Measurements from ENCODE around the gene SLC16A1.
A peak's percentile ranks its signal among the peaks of the same experiment; 100 is the strongest.
"Not testable (repeated sequence)": the region's sequence is repeated elsewhere in the genome, so short reads cannot be mapped to it uniquely, and the experiment has no call there.

The SLC16A1 gene

GRCh38 chr1:112991402-112992120, 35.6 kb upstream of the SLC16A1 start:
- TF ChIP-seq PAX5 (IDR thresholded peaks at IDR 0.05; ENCODE audit: insufficient read depth, low read length, severe bottlenecking) (no peak), POU2F2 (IDR thresholded peaks at IDR 0.05; ENCODE audit: low read depth, low read length) (no peak), SPI1 (IDR thresholded peaks at IDR 0.05; ENCODE audit: low read depth, low read length) (no peak), POLR2AphosphoS5 (IDR thresholded peaks at IDR 0.05; ENCODE audit: low read depth, low read length) (no peak), TAF1 (IDR thresholded peaks at IDR 0.05; ENCODE audit: low read depth, low read length) (no peak), POLR2A (IDR thresholded peaks at IDR 0.05; ENCODE audit: low read depth, low read length) (no peak)

GRCh38 chr1:112990271-112990670, 34.3 kb upstream of the SLC16A1 start:
- no peak for DNase-seq (ENCODE audit: insufficient read length, low spot score)

More at GRCh38 chr1:112991402-112992120, 35.6 kb upstream of the SLC16A1 start:
- FAIRE-seq (no peak), DNase-seq (ENCODE audit: insufficient read length, low spot score) (no peak)

GRCh38 chr1:112988367-112988766, 32.4 kb upstream of the SLC16A1 start:
- TF ChIP-seq SPI1 (IDR thresholded peaks at IDR 0.05; ENCODE audit: low read depth, low read length) (no peak), POLR2A (IDR thresholded peaks at IDR 0.05; ENCODE audit: low read depth, low read length) (no peak), PAX5 (IDR thresholded peaks at IDR 0.05; ENCODE audit: insufficient read depth, low read length, severe bottlenecking) (no peak), TAF1 (IDR thresholded peaks at IDR 0.05; ENCODE audit: low read depth, low read length) (no peak), POLR2AphosphoS5 (IDR thresholded peaks at IDR 0.05; ENCODE audit: low read depth, low read length) (no peak), POU2F2 (IDR thresholded peaks at IDR 0.05; ENCODE audit: low read depth, low read length) (no peak)
- FAIRE-seq (no peak), DNase-seq (ENCODE audit: insufficient read length, low spot score) (no peak)

More at GRCh38 chr1:112990271-112990670, 34.3 kb upstream of the SLC16A1 start:
- TF ChIP-seq TAF1 (IDR thresholded peaks at IDR 0.05; ENCODE audit: low read depth, low read length) (no peak), PAX5 (IDR thresholded peaks at IDR 0.05; ENCODE audit: insufficient read depth, low read length, severe bottlenecking) (no peak), POU2F2 (IDR thresholded peaks at IDR 0.05; ENCODE audit: low read depth, low read length) (no peak), POLR2AphosphoS5 (IDR thresholded peaks at IDR 0.05; ENCODE audit: low read depth, low read length) (no peak)
- FAIRE-seq, result no peak

- DNase-seq (ENCODE audit: insufficient read length, low spot score) (no peak), FAIRE-seq (peak; percentile 54)
- TF ChIP-seq TAF1 (IDR thresholded peaks at IDR 0.05; ENCODE audit: low read depth, low read length) (no peak), PAX5 (IDR thresholded peaks at IDR 0.05; ENCODE audit: insufficient read depth, low read length, severe bottlenecking) (no peak), SPI1 (IDR thresholded peaks at IDR 0.05; ENCODE audit: low read depth, low read length) (no peak), POLR2A (IDR thresholded peaks at IDR 0.05; ENCODE audit: low read depth, low read length) (no peak), POLR2AphosphoS5 (IDR thresholded peaks at IDR 0.05; ENCODE audit: low read depth, low read length) (no peak), POU2F2 (IDR thresholded peaks at IDR 0.05; ENCODE audit: low read depth, low read length) (no peak)
These were observed 29.1 kb upstream of the SLC16A1 start for GRCh38 chr1:112985123-112985522.

- FAIRE-seq (peak; percentile 16), DNase-seq (ENCODE audit: insufficient read length, low spot score) (no peak)
- TF ChIP-seq SPI1 (IDR thresholded peaks at IDR 0.05; ENCODE audit: low read depth, low read length), result peak; percentile 93
- no peak for TF ChIP-seq TAF1 (IDR thresholded peaks at IDR 0.05; ENCODE audit: low read depth, low read length)
These were observed 27.6 kb upstream of the SLC16A1 start for GRCh38 chr1:112983537-112984131.

- no peak for FAIRE-seq
- DNase-seq (ENCODE audit: insufficient read length, low spot score), result no peak
- TF ChIP-seq SPI1 (IDR thresholded peaks at IDR 0.05; ENCODE audit: low read depth, low read length) (no peak), POU2F2 (IDR thresholded peaks at IDR 0.05; ENCODE audit: low read depth, low read length) (no peak), POLR2A (IDR thresholded peaks at IDR 0.05; ENCODE audit: low read depth, low read length) (no peak), PAX5 (IDR thresholded peaks at IDR 0.05; ENCODE audit: insufficient read depth, low read length, severe bottlenecking) (no peak), TAF1 (IDR thresholded peaks at IDR 0.05; ENCODE audit: low read depth, low read length) (no peak), POLR2AphosphoS5 (IDR thresholded peaks at IDR 0.05; ENCODE audit: low read depth, low read length) (no peak)
These were observed 27.0 kb upstream of the SLC16A1 start for GRCh38 chr1:112982853-112983536.

GRCh38 chr1:112982328-112982727, 26.3 kb upstream of the SLC16A1 start:
- no peak for DNase-seq (ENCODE audit: insufficient read length, low spot score)
- no peak for TF ChIP-seq POU2F2 (IDR thresholded peaks at IDR 0.05; ENCODE audit: low read depth, low read length)
- TF ChIP-seq POLR2A (IDR thresholded peaks at IDR 0.05; ENCODE audit: low read depth, low read length), result no peak
- no peak for TF ChIP-seq PAX5 (IDR thresholded peaks at IDR 0.05; ENCODE audit: insufficient read depth, low read length, severe bottlenecking)
- no peak for TF ChIP-seq TAF1 (IDR thresholded peaks at IDR 0.05; ENCODE audit: low read depth, low read length)
- no peak for TF ChIP-seq SPI1 (IDR thresholded peaks at IDR 0.05; ENCODE audit: low read depth, low read length)
- no peak for TF ChIP-seq POLR2AphosphoS5 (IDR thresholded peaks at IDR 0.05; ENCODE audit: low read depth, low read length)
- FAIRE-seq, result no peak

GRCh38 chr1:112981834-112982233, 25.8 kb upstream of the SLC16A1 start:
- DNase-seq (ENCODE audit: insufficient read length, low spot score); FAIRE-seq: not testable (repeated sequence)

GRCh38 chr1:112981426-112981825, 25.4 kb upstream of the SLC16A1 start:
- FAIRE-seq, result no peak
- TF ChIP-seq TAF1 (IDR thresholded peaks at IDR 0.05; ENCODE audit: low read depth, low read length) (no peak), POLR2AphosphoS5 (IDR thresholded peaks at IDR 0.05; ENCODE audit: low read depth, low read length) (no peak), POLR2A (IDR thresholded peaks at IDR 0.05; ENCODE audit: low read depth, low read length) (no peak), PAX5 (IDR thresholded peaks at IDR 0.05; ENCODE audit: insufficient read depth, low read length, severe bottlenecking) (no peak), SPI1 (IDR thresholded peaks at IDR 0.05; ENCODE audit: low read depth, low read length) (no peak), POU2F2 (IDR thresholded peaks at IDR 0.05; ENCODE audit: low read depth, low read length) (no peak)

More at GRCh38 chr1:112981426-112981825, 25.4 kb upstream of the SLC16A1 start:
- no peak for DNase-seq (ENCODE audit: insufficient read length, low spot score)

Measured in GM12891 (cell line).